Measurements from ENCODE around the gene CEP44. TPM values are rescaled to one million over a fixed set of nuclear protein-coding genes. Genes with fewer than 3 reads are reported as not detected.

The CEP44 gene
- total and polyA plus RNA-seq, 10 of the 15 experiments (the other 5 are each of a cell fraction or from before 2014, with no cell fraction given), result 7.6 to 19.8 (median 14.2) TPM

DNA sequence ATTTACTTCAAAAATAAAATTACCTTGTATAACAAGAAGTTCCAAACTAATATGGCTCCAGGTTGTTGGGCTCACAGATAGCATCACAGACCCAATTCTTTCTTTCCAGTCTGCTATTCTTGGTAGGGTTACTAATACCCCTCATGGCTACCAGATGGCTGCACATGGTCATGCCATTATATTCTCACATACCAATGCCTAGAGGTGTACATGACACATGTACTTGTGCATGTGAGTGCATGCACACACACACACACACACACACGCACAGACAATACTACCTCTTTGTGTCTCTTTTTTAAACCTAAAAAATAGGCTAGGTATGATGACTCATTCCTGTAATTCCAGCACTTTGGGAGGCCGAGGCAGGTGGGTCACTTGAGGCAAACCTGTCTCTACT, 31.3 kb upstream of the CEP44 start:
- Histone ChIP-seq H3K9ac (ENCODE audit: control insufficient read depth, insufficient read depth, low read length) (no peak overlapping the region), H3K4me1 (ENCODE audit: control insufficient read depth, insufficient read depth, low read length) (no peaks in the 10 kb centered on the region), H3K4me2 (ENCODE audit: control insufficient read depth, insufficient read depth) (no peak overlapping the region), H2AFZ (ENCODE audit: control insufficient read depth, low read depth, low read length) (no peak overlapping the region), H3K36me3 (ENCODE audit: control insufficient read depth in 2 of 2, insufficient read depth in 2 of 2, low read length in 1 of 2) (peaks cover 0 to 3% of the 10 kb centered on the region in 2 experiments; a peak in 1 of 4 replicates), H3K27me3 (replicated peaks in 1 of 2; ENCODE audit: control insufficient read depth in 2 of 2, insufficient read depth in 2 of 2, low read length in 1 of 2) (no peaks in the 10 kb centered on the region), H3K9me3 (replicated peaks; ENCODE audit: control insufficient read depth, insufficient read depth, low read length) (no peaks in the 10 kb centered on the region), H3K79me2 (ENCODE audit: control insufficient read depth, insufficient read depth, low read length) (no peaks in the 10 kb centered on the region), H3K27ac (ENCODE audit: control insufficient read depth, insufficient read depth) (no peak overlapping the region), H3K4me3 (no peak overlapping the region), H4K20me1 (ENCODE audit: control insufficient read depth, insufficient read depth) (no peaks in the 10 kb centered on the region)
- FAIRE-seq (no peak), DNase-seq (ENCODE audit: low read depth, low spot score) (no peak), ATAC-seq (no peak)
- intact Hi-C loops (cut with micrococcal nuclease; ENCODE audit: unreplicated experiment) (no loop called here), in situ Hi-C loops (cut with MboI) (no loop called here)
- ChIA-PET CTCF (interaction anchor here (1.3 kb wide), 2 partner anchors 8 to 29 kb away, joined by 3 to 8 read pairs; no protein-coding TSS in a partner anchor), SMC1A (ENCODE audit: uncharacterized antibody, unreplicated experiment) (interaction anchor here (0.9 to 1.7 kb wide), 3 partner anchors 9 to 14 kb away, joined by 3 read pairs; no protein-coding TSS in a partner anchor), POLR2A (no interaction called here), RAD21 (ENCODE audit: unreplicated experiment) (no interaction called here)
- 24% methylated on average over 2 of the region's 2 CpGs for WGBS (ENCODE audit: insufficient coverage, insufficient replicate concordance, low lambda C conversion rate, missing lambda C conversion rate)
- no TSS peak for BruUV-seq (replicated peaks)
- TF ChIP-seq POLR2AphosphoS5 (IDR thresholded peaks at IDR 0.05; ENCODE audit: low read length) (no peak), NFYB (IDR thresholded peaks at IDR 0.05; ENCODE audit: insufficient read depth, low read depth, low read length) (no peak), RB1 (IDR thresholded peaks at IDR 0.05; ENCODE audit: borderline replicate concordance) (no peak), KAT2A (conservative IDR thresholded peaks at IDR 0.05; ENCODE audit: control insufficient read depth, low read depth, low read length) (no peak), JUNB (IDR thresholded peaks at IDR 0.05) (no peak), SUZ12 (IDR thresholded peaks at IDR 0.05; ENCODE audit: unreplicated experiment) (no peak), NR2C1 (IDR thresholded peaks at IDR 0.05) (no peak)
- TF ChIP-seq, protein P1, sequence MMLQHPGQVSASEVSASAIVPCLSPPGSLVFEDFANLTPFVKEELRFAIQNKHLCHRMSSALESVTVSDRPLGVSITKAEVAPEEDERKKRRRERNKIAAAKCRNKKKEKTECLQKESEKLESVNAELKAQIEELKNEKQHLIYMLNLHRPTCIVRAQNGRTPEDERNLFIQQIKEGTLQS (IDR thresholded peaks at IDR 0.05; ENCODE audit: borderline replicate concordance, extremely low read depth, low read depth, low read length), result no peak
- TF ChIP-seq, protein P2, sequence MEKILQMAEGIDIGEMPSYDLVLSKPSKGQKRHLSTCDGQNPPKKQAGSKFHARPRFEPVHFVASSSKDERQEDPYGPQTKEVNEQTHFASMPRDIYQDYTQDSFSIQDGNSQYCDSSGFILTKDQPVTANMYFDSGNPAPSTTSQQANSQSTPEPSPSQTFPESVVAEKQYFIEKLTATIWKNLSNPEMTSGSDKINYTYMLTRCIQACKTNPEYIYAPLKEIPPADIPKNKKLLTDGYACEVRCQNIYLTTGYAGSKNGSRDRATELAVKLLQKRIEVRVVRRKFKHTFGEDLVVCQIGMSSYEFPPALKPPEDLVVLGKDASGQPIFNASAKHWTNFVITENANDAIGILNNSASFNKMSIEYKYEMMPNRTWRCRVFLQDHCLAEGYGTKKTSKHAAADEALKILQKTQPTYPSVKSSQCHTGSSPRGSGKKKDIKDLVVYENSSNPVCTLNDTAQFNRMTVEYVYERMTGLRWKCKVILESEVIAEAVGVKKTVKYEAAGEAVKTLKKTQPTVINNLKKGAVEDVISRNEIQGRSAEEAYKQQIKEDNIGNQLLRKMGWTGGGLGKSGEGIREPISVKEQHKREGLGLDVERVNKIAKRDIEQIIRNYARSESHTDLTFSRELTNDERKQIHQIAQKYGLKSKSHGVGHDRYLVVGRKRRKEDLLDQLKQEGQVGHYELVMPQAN (conservative IDR thresholded peaks at IDR 0.05), result no peak
- TF ChIP-seq, protein P3, sequence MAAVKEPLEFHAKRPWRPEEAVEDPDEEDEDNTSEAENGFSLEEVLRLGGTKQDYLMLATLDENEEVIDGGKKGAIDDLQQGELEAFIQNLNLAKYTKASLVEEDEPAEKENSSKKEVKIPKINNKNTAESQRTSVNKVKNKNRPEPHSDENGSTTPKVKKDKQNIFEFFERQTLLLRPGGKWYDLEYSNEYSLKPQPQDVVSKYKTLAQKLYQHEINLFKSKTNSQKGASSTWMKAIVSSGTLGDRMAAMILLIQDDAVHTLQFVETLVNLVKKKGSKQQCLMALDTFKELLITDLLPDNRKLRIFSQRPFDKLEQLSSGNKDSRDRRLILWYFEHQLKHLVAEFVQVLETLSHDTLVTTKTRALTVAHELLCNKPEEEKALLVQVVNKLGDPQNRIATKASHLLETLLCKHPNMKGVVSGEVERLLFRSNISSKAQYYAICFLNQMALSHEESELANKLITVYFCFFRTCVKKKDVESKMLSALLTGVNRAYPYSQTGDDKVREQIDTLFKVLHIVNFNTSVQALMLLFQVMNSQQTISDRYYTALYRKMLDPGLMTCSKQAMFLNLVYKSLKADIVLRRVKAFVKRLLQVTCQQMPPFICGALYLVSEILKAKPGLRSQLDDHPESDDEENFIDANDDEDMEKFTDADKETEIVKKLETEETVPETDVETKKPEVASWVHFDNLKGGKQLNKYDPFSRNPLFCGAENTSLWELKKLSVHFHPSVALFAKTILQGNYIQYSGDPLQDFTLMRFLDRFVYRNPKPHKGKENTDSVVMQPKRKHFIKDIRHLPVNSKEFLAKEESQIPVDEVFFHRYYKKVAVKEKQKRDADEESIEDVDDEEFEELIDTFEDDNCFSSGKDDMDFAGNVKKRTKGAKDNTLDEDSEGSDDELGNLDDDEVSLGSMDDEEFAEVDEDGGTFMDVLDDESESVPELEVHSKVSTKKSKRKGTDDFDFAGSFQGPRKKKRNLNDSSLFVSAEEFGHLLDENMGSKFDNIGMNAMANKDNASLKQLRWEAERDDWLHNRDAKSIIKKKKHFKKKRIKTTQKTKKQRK (IDR thresholded peaks at IDR 0.05; ENCODE audit: low read depth, low read length), result no peak
- TF ChIP-seq, protein P4, sequence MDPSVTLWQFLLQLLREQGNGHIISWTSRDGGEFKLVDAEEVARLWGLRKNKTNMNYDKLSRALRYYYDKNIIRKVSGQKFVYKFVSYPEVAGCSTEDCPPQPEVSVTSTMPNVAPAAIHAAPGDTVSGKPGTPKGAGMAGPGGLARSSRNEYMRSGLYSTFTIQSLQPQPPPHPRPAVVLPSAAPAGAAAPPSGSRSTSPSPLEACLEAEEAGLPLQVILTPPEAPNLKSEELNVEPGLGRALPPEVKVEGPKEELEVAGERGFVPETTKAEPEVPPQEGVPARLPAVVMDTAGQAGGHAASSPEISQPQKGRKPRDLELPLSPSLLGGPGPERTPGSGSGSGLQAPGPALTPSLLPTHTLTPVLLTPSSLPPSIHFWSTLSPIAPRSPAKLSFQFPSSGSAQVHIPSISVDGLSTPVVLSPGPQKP (IDR thresholded peaks at IDR 0.05; ENCODE audit: low read depth, low read length), result no peak
